Karpas-422 (cell line): ENCODE data around the gene SLC16A11. TPM values are rescaled to one million over a fixed set of nuclear protein-coding genes. Genes with fewer than 3 reads are reported as not detected.
"Not testable (repeated sequence)": the region's sequence is repeated elsewhere in the genome, so short reads cannot be mapped to it uniquely, and the experiment has no call there.

Experiments
- DNase-seq: peaks from one replicate; pipeline ENCODE4 v3.0.0-alpha.2; 2015
- H2AFZ ChIP-seq: fragments of 200-600 bp; sonication (generic); 2 replicates; pipeline ENCODE4 v1.6.1; 2014; ENCODE audit warnings: antibody characterized with exemption, low read length, mixed read lengths
- H3K27ac ChIP-seq: fragments of 200-600 bp; sonication (generic); 2 replicates; pipeline ENCODE4 v1.5.1; 2014; ENCODE audit warnings: mild to moderate bottlenecking, low read length, moderate library complexity
- H3K27me3 ChIP-seq: fragments of 200-600 bp; sonication (generic); 2 replicates; pipeline ENCODE4 v1.6.1; 2014; ENCODE audit warnings: low read length, mixed read lengths
- H3K36me3 ChIP-seq: fragments of 200-600 bp; sonication (generic); 2 replicates; pipeline ENCODE4 v1.6.1; 2014; ENCODE audit warnings: low read length, mixed read lengths; ENCODE audit not compliant: insufficient read depth
- H3K4me1 ChIP-seq: fragments of 200-600 bp; sonication (generic); 2 replicates; pipeline ENCODE4 v1.6.1; 2014; ENCODE audit warnings: mild to moderate bottlenecking, low read length, mixed read lengths
- H3K4me2 ChIP-seq: fragments of 200-600 bp; sonication (generic); 2 replicates; pipeline ENCODE4 v1.6.1; 2014; ENCODE audit warnings: low read length, low read depth, mild to moderate bottlenecking; ENCODE audit not compliant: poor library complexity, severe bottlenecking
- H3K4me3 ChIP-seq: fragments of 200-600 bp; sonication (generic); 2 replicates; pipeline ENCODE4 v1.5.1; 2014; ENCODE audit warnings: mild to moderate bottlenecking, antibody characterized with exemption, low read length, mixed read lengths
- H3K79me2 ChIP-seq: fragments of 200-600 bp; sonication (generic); 2 replicates; pipeline ENCODE4 v1.6.1; 2014; ENCODE audit warnings: mild to moderate bottlenecking, low read length, mixed read lengths
- H3K9ac ChIP-seq: fragments of 200-600 bp; sonication (generic); 2 replicates; pipeline ENCODE4 v1.6.0; 2014; ENCODE audit warnings: low read length
- H3K9me2 ChIP-seq: fragments of 200-600 bp; sonication (generic), shearing (Covaris generic); replicated peaks from 2 replicates; pipeline ENCODE4 v1.6.0; 2014; ENCODE audit warnings: mild to moderate bottlenecking, low read length, moderate library complexity; ENCODE audit not compliant: insufficient read depth
- H3K9me3 ChIP-seq: fragments of 300-700, 200-600 bp; sonication (generic); 2 replicates; pipeline ENCODE4 v1.6.1; 2014; ENCODE audit warnings: low read length, mixed read lengths
- H4K20me1 ChIP-seq: fragments of 200-600 bp; sonication (generic); 2 replicates; pipeline ENCODE4 v1.6.1; 2014; ENCODE audit warnings: mild to moderate bottlenecking, antibody characterized with exemption, low read length, low read depth; ENCODE audit not compliant: insufficient read depth
- small RNA-seq: library from RNA; depleted of rRNA; stranded (forward); fragments of <200 nt; gene quantifications from one replicate; pipeline ENCODE3, GENCODE V24; 2014
- total RNA-seq: library from RNA; depleted of rRNA; stranded (reverse); fragments of >200 nt; shearing (Covaris generic); gene quantifications from 2 replicates; pipeline ENCODE4 v1.2.3, GENCODE V29; 2014; ENCODE audit warnings: low replicate concordance; rRNA removed

The SLC16A11 gene
- total RNA-seq, 1 experiment from 2014 or later = not detected

- no peak for DNase-seq
- H3K9me3 ChIP-seq = no peaks in the 10 kb centered on the region
- no peak overlapping the region for H3K4me2 ChIP-seq
- H2AFZ ChIP-seq = no peak overlapping the region
- no peak overlapping the region for H3K9ac ChIP-seq
- no peaks in the 10 kb centered on the region for H4K20me1 ChIP-seq
- H3K27me3 ChIP-seq = no peaks in the 10 kb centered on the region
- no peaks in the 10 kb centered on the region for H3K4me1 ChIP-seq
- H3K9me2 ChIP-seq = no peaks in the 10 kb centered on the region
- no peak overlapping the region for H3K27ac ChIP-seq
- H3K4me3 ChIP-seq = no peak overlapping the region
- no peaks in the 10 kb centered on the region for H3K36me3 ChIP-seq
- H3K79me2 ChIP-seq = no peaks in the 10 kb centered on the region
These were observed 49.7 kb downstream of the SLC16A11 start for GRCh38 chr17:6994118-6994598.

- DNase-seq, H3K4me1 ChIP-seq, H3K9me3 ChIP-seq, H4K20me1 ChIP-seq, H3K27me3 ChIP-seq, H3K4me3 ChIP-seq, H3K4me2 ChIP-seq, H3K79me2 ChIP-seq, H3K36me3 ChIP-seq, H2AFZ ChIP-seq, H3K27ac ChIP-seq, H3K9me2 ChIP-seq, H3K9ac ChIP-seq: not testable (repeated sequence)
These were observed 50.3 kb downstream of the SLC16A11 start for GRCh38 chr17:6993613-6994056.

Small RNA genes within 50 kb of the gene (small RNA-seq; reads per million reads assigned to genes)
- not detected for gene AC120057.1

Other genes starting within 250 kb of the SLC16A11 start
- gene TEKT1, start 212.4 kb downstream of the SLC16A11 start, total RNA-seq = not detected in 2 replicates
- not detected in 2 replicates for gene ALOX12, start 48.0 kb downstream of the SLC16A11 start, total RNA-seq
- gene RNASEK, start 31.5 kb downstream of the SLC16A11 start, total RNA-seq = 107 and 310 TPM in 2 replicates
- gene BCL6B, start 21.0 kb downstream of the SLC16A11 start, total RNA-seq = not detected in 2 replicates
- gene SLC16A13, start 8.1 kb downstream of the SLC16A11 start, total RNA-seq = 1.3 and 6.0 TPM in 2 replicates
- not detected in 2 replicates for gene CLEC10A, start 36.2 kb upstream of the SLC16A11 start, total RNA-seq
- not detected in 2 replicates for gene ASGR2, start 70.7 kb upstream of the SLC16A11 start, total RNA-seq
- gene ASGR1, start 135.3 kb upstream of the SLC16A11 start, total RNA-seq = 1.2 TPM in 1 of 2 replicates, not detected in the other
- gene DLG4, start 175.7 kb upstream of the SLC16A11 start, total RNA-seq = 8.5 and 24.1 TPM in 2 replicates
- 245 and 371 TPM in 2 replicates for gene ACADVL, start 175.8 kb upstream of the SLC16A11 start, total RNA-seq
- gene DVL2, start 190.4 kb upstream of the SLC16A11 start, total RNA-seq = 75.2 and 117 TPM in 2 replicates
- 36.7 and 69.3 TPM in 2 replicates for gene PHF23, start 195.4 kb upstream of the SLC16A11 start, total RNA-seq
- 218 and 301 TPM in 2 replicates for gene GABARAP, start 198.4 kb upstream of the SLC16A11 start, total RNA-seq
- 52.6 and 87.8 TPM in 2 replicates for gene CTDNEP1, start 207.6 kb upstream of the SLC16A11 start, total RNA-seq
- 38.8 and 53.4 TPM in 2 replicates for gene ELP5, start 208.1 kb upstream of the SLC16A11 start, total RNA-seq
- gene CLDN7, start 218.4 kb upstream of the SLC16A11 start, total RNA-seq = not detected in 2 replicates
- 0.14 TPM in 1 of 2 replicates, not detected in the other for gene SLC2A4, start 237.6 kb upstream of the SLC16A11 start, total RNA-seq